Activated CD8-positive, alpha-beta memory T cell treated with anti-CD3 and anti-CD28 coated beads for 1 hour (primary cell): ENCODE data around the gene PVRIG.
"Not testable (repeated sequence)": the region's sequence is repeated elsewhere in the genome, so short reads cannot be mapped to it uniquely, and the experiment has no call there.

Experiments
- DNase-seq, 2 donors: peaks; one replicate each; pipeline ENCODE4 v3.0.0-alpha.2; 2020; ENCODE audit warnings: low read depth in 1 of 2; ENCODE audit errors: extremely low read depth in 1 of 2

The PVRIG gene

DNA sequence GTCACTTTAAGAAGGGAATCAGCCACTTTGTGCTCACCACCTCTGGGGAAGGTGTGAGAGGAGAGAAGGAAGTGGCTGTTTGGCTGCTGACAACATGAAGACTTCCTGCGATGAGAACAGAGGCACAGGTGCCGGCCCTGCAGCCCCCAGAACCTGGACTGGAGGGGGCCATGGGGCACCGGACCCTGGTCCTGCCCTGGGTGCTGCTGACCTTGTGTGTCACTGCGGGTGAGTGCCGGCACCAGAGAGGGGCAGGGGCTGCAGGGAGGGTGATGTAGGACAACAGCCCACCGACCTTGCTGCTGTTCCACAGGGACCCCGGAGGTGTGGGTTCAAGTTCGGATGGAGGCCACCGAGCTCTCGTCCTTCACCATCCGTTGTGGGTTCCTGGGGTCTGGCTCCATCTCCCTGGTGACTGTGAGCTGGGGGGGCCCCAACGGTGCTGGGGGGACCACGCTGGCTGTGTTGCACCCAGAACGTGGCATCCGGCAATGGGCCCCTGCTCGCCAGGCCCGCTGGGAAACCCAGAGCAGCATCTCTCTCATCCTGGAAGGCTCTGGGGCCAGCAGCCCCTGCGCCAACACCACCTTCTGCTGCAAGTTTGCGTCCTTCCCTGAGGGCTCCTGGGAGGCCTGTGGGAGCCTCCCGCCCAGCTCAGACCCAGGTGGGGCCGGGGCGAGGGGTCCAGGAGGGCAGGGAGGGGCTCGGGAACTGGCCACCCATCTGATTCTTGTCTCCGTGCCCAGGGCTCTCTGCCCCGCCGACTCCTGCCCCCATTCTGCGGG, at the start of gene PVRIG:
PVRIG (plus strand) TSS at position 149 of the 785 bp plus-strand sequence; CDS start at position 171, 22 bp downstream.
- not testable (repeated sequence) for DNase-seq

DNA sequence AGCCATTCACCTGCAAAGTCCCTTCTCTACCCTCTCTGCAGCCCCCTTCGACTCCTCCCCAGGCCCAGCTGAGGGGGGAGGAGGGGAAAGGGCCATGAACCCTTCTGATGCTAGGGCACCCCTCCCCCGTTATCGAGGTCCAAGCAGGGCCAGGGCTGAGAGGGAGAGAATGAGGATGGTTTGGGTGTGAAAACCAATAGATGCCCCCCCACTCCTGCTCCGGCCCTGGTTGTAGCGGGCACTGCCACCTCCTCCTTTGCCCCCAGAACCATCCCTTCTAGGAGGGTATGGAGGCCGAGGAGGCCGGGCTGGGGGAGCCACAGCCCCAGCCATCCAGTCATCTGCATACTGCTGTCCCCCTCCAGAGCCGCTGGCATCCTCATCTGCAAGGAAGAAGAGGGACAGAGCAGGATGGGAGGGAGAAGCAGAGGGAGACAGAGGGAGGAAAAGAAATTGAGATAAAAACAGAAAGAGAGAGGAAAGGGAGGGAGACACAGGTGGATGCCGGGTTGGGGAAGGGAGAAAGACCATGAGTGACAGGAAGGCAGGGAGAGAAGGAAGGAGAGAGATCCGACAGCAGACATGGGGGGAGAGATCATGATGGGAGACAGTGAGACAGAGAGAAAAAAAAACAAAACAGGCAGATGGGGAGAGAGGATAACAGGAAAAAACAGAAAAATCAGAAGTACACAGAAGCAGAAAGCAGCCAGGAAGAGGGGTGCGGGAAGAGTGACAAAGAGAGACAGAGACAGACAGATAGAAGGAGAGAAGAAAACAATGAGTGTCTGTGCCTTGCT, 49.5 kb upstream of the PVRIG start:
- no peak for DNase-seq

DNA sequence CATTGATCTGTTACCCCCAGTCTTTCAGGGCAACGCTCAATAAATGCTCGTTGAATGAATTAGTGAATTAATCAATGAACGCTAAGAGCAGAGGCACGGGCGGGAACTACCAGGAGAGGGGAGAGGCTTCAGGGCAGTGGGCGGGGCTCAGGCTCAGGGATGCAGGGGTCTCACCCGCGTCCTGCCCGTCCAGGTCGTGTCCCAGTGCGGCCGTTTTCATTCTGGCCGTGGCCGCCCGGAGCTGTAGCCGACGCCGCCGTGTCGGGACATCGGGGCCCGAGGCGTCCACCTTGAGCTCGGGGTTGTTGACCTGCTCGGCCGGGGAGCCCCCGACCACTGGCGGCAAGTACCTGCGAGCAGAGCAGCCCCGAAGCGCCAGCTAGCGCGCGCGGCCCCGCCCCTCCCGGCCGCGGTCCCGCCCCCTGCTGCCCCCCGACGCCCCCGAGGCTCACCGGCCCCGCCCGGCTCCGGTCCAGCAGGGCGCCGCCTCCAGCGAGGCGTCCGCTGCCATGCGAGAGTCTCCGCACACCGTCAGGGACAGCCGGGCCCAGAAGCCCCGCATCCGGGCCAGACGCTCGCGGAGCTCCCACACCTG, 48.6 kb upstream of the PVRIG start:
- no peak for DNase-seq

DNA sequence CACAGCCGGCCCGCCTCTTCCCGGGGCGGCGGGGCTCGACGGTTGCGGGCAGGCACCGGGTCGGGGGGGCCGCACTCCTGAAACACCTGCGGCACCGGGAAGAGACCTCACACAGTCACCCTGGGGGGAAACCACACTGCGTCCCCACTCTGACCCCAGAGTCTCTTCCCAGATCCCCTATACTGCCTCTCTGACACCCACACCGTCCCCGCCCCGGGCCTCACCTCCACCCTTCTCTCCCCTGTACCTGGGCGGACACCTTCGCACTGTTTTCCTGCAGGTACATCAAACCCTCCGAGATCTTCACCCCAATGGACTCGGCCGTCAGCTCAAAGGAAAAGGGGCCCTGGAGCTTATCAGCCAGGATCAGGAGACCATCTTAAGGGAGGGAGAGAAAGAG, 47.9 kb upstream of the PVRIG start:
- DNase-seq: no peak

DNA sequence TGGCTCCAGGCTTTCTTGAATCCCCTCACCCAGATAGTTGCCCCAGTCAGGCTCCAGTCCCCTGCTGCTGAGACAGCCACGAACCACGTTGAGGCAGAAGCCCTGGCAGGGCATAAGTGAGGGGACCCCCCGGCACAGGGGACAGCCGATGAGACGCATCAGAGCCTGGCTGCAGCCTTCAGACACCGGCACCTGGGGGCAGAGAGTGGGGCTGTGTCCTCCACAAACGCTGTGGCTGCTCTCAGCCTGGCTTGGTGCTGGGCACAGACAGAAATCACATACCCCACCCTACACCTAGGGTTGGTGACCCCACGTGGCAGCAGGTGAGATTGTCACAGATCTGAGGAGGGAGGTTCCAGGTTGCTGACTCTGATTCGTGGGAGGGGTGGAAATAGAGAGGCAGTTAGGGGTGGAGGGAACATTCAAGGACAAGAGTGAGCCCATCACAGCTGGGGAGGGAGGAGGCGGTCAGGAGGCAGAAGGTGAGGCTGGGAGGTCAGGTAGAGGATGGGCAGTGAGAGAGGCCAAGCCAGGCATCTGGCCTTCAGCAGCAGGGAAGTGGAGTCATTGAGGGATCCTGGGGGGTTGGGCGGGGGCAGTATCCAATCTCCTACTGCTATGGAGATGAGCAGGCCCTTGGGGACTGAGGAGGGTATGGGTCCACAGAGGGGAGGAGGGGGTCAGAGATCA, 45.8 kb upstream of the PVRIG start:
- no peak for DNase-seq

DNA sequence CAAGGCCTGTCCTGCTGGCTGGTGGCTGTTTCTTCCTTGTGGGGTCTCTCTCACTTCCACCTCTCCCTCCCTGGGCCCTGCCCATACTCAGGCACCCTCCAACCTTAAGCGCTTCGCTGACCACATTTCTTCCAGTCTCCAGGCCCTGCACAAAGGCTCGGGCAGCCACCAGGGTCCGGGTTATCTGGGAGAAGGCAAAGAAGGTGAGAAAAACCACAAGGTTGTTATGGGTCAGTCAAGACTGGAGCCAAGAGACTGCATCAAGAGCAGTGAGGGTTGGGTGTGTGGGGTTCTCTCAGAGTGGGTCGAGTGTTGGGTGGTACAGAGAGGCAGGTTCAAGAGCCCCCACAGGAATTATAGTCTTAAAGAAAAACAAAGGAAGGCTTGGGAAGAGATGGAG, 45.2 kb upstream of the PVRIG start:
- no peak for DNase-seq

DNA sequence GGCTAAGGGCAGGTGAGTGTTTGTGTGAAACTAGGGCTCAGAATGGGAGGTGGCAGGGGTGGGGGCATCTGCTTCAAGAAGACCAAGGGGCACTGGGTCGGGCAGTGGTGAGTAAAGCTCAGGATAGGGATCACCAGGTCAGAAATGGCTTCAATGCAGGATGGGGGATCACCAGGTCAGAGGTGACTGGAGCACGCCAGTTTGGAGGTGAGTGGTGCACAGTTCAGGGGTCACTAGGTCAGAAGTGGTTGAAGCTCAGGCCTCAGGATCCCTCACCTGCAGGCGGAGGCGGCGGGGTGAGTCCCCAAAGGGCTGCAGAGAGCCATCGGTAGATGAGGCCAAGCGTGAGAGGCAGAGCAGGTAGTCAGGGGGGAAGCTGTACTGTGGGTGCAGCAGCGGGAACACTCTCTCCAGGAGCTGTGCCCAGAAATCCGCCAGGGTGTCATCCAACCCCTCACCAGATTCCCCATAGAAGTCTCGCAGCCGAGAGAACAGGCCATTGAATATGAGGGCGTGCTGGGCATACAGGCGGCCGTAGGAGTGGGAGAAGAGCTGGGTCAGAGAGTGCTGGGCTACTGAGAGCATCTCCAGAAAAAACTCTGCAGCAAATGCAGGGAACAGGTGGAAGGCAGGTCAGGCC, 44.3 kb upstream of the PVRIG start:
- DNase-seq: no peak

DNA sequence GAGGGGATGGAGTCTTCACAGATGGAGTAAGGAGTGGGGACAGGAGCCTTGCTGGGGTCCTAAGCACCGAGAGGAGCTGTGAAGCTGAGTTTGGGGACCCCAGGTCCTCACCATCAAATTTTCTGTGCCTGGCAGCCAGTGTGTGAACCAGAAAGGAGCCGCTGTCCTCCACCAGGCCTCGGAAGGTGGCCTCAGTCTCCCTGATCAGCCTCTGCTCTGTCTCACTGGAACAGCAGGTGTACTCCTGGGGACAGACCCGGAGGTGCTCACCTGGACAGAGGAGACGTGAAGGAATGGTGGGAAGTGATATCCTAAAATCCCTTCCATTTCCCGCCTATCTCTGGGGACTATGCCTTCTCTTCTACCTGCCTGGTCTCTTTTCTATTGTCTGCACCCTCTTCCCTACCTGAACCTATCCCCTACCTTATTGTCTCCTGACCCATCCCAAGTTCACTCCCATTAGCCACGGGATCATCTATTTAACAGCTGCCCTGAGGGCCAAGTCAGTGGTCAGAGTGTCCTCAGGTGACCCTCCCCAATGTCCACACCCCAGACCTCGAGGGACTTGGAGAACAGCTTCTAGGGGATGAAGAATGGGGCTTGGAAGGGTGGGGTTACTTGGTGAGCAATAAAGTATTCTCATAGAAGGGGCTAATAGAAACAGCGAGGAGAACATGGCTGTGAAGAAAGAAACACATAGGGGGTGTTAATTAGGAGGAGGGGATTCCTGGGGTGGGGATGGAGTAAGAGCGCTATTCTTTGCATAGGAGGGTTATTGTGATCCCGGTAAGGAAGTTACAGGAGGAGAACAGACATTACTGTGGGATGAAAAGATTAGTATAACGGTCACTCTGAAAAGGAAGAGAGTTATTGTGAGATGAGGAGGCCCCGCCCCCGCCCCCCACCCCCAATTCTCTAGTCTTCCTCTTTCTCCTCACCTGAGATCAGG, 43.4 kb upstream of the PVRIG start:
- DNase-seq: no peak

DNA sequence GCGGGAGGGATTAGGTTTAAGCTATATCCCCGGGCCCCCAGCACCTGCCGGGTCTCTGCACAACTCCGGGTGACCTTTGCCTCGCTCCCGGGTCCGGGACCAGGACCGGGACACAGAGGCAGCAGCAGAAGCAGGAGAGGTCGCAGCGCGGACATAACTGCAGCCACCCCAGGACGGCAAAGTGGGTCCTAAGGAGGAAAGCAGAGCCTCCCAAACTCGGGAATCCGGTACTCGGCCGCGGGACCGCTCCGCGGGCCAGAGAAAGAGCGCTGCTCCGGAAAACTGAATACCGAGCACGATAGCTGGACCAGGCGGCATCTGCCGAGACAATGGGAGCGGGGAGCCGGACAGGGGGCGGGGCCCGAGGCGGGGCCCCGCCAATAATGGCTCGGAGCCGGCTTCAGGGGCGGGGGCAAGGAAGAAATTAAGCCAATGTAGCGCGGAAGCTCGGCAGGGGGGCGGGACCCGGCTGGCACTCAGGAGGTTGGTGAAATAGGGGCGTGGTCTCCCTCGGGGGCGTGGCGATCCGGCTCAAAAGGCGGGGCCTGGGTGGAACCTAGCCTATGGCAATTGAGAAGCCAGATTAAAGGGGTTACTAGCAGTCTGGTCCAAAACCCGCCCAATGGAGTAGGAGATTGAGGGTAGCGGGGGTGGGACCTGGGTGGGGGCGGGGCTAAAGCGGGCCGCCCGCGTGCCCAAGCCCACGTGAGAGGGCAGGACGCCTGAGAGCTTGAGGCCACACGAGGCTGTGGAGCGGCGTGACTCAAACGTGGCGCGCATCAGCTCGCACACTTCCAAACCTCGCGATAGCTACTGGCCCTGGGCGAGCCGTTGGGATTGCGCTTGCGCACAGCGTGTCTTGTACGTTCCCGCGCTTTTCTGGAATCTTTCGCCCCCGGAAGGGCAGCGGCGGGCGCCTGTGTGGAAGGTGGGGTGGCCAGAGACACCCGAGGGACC, 42.4 kb upstream of the PVRIG start, which contains the start of the genes GPC2 and STAG3:
GPC2 (minus strand) TSS at position 337 of the 957 bp plus-strand sequence; CDS start at position 155, 182 bp downstream.
STAG3 (plus strand) TSS at position 874 of the 957 bp plus-strand sequence. CDS start 2,639 bp downstream, outside the sequence.
- DNase-seq: peak; percentile 89 to 94

DNA sequence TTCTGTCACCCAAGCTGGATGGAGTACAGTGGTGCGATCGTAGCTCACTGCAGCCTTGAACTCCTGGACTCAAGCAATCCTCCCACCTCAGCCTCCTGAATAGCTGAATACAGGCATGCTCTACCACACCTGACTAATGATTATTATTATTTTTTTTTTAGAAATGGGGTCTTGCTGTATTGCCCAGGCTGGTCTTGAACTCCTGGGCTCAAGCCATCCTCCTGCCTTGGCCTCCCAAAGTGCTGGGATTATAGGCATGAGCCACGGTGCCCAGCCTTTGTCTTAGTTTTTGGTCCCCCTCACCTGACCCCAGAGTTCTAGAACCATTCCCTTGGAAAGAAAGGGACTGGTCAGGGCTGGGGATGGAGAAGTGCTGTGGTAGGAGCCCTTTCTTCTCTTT, 39.7 kb upstream of the PVRIG start:
- DNase-seq: not testable (repeated sequence)

DNA sequence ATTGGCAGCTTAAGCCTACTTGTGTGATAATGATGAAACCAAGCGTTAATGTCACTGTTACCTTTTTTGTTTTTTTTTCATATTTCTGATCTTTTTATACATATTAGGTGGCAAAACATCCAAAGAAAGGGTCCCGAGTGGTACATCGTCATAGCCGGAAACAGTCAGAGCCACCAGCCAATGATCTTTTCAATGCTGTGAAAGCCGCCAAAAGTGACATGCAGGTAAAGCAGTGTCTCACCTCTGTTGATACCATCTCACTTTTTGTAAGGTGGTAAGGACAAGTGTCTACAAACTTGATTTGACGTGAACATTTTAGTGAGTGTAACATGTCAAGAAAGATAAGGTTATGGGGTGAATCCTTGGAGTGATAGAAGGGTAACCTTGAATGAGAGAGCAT, 37.1 kb upstream of the PVRIG start:
- not testable (repeated sequence) for DNase-seq

DNA sequence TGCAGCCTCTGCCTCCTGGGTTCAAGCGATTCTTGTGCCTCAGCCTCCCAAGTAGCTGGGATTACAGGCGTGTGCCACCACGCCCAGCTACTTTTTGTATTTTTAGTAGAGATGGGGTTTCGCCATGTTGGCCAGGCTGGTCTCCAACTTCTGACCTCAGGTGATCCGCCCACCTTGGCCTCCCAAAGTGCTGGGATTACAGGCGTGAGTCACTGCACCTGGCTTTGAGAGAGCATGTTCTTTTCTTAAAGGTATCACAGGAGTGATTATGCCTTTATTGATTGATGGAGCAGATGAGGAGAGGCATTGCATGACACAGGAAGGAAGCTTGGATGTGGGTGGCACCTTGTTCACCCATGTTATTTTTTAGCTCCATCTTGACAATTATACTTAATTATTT, 36.7 kb upstream of the PVRIG start:
- not testable (repeated sequence) for DNase-seq

DNA sequence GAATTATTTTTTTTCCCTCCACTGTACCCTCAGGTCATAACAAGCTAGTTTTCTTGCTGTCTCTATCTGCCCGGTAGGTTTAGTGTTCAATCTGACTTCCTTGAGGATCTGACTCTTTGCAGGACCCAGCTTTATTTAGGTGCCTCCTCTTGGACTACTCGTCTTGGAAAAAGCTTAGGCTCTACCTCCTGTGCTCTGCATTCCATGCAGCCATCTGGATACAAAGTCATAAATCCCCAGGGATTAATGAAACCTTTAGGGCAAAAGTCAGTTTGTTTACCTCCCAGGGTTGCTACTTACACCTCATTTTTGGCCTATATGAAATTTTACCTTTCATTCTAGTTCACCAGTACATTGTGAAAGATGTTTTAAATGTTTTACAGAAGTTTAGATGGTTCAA, 34.0 kb upstream of the PVRIG start:
- no peak for DNase-seq

DNA sequence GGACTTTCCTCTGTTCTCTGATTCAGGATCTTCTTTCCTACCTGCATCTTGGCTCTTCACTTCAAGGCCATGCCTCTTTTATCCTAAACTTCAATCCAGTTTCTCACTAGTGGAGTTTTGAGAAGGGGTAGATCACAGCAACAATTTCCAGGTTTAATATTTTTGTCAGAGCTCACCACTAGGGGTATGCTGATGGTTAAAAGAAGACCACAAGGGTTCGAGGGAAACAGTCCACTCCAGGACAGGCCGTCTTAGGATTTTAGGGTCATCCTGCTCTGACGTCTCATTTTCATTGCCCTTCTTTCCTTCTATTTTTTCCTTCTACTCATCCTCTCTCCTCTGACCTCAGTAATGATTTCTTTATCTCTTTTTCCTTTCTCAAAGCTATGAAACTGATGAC, 30.7 kb upstream of the PVRIG start:
- no peak for DNase-seq

DNA sequence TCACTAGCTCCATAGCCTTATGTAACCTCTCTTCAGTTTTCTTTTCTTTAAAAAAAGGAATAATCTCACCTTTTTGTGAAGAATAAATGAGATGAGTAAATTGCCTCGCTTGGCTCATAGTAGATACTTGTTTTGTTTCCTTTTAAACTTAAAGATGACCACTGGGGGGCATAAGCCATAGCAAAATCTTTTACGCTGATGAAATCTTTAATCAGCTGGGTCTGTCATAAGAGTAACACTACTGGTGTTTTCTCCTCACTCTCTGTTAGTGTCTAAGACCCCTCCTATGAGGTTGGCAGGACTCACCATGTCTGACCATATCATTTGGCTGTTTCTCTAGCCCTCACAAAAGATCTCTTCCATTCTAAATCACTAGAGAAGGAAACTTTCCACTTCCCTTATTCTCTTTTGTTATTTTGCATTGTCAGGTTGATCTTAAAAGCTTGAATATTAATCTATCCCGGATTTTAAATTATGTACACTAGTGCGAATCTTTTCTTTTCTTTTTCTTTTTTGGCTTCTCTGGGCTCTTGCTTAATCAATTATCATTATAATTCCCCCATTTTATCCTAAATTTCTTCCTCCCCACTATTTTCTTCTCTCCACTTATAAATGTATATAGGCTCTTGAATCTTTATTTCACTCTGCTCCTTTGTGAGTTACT, 29.6 kb upstream of the PVRIG start:
- no peak for DNase-seq

DNA sequence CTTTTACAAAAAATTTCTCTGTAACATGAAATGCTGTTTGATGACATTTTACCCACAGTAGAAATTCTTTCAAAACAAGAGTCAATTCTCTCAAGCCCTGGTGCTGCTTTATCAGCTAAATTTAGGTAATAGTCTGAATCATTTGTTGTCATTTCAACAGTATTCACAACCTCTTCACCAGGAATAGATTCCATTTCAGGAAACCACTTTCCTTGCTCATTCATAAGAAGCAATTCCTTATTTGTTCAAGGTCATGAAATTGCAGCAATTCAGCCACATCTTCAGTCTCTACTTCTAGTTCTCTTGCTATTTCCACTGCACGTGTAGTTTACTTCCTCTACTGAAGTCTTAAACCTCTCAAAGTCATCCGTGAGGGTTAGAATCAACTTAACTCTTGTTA, 28.0 kb upstream of the PVRIG start:
- no peak for DNase-seq

DNA sequence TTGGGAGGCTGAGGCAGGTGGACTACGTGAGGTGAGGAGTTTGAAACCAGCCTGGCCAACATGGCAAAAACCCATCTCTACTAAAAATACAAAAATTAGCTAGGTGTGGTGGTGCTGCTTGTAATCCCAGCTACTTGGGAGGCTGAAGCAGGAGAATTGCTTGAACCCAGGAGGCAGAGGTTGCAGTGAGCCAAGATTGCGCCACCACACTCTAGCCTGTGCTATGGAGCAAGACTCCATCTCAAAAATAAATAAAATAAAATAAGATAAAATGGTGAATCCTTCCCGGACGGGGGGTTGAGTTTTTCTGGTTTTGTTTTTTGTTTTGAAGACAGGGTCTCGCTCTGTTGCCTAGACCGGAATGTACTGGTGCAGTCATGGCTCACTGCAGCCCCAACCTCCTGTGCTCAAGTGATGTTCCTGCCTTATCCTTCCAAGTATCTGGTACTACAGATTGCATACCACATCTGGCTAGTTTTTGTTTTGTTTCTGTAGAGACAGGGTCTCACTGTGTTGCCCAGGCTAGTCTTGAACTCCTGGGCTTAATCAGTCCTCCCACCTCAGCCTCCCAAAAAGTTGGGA, 27.4 kb upstream of the PVRIG start:
- not testable (repeated sequence) for DNase-seq
